Measurements from ENCODE around the gene ARHGEF17. TPM values are rescaled to one million over a fixed set of nuclear protein-coding genes. Genes with fewer than 3 reads are reported as not detected.
A peak's percentile ranks its signal among the peaks of the same experiment; 100 is the strongest.
"Not testable (repeated sequence)": the region's sequence is repeated elsewhere in the genome, so short reads cannot be mapped to it uniquely, and the experiment has no call there.

The ARHGEF17 gene
- total and polyA plus RNA-seq, 9 donors = 23.8 to 64.4 (median 49.0) TPM

- Histone ChIP-seq H3K36me3 (ENCODE audit: control insufficient read depth, insufficient read depth, low read length) (no peaks in the 10 kb centered on the region), H3K27ac (ENCODE audit: low read length) (peak overlapping the region; percentile 77), H3K9me3 (replicated peaks; ENCODE audit: control insufficient read depth, low read depth, low read length) (no peaks in the 10 kb centered on the region), H3K27me3 (ENCODE audit: control insufficient read depth, insufficient read depth, low read length) (peaks cover 11% of the 10 kb centered on the region), H3K4me3 (ENCODE audit: low read length) (no peak overlapping the region), H3K4me1 (ENCODE audit: control insufficient read depth, insufficient read depth, low read length) (peaks cover 40% of the 10 kb centered on the region)
- peak; percentile 45 for DNase-seq
- 68% methylated on average over 3 of the region's 3 CpGs for WGBS (ENCODE audit: insufficient coverage)
Measured at GRCh38 chr11:73265853-73266645, 42.0 kb upstream of the ARHGEF17 start.

- no peaks in the 10 kb centered on the region for H3K9me3 ChIP-seq (replicated peaks; ENCODE audit: control insufficient read depth, low read depth, low read length)
- 65% methylated on average over 4 of the region's 4 CpGs for WGBS (ENCODE audit: insufficient coverage)
- H3K27me3 ChIP-seq (ENCODE audit: control insufficient read depth, insufficient read depth, low read length) = peaks cover 11% of the 10 kb centered on the region
- H3K36me3 ChIP-seq (ENCODE audit: control insufficient read depth, insufficient read depth, low read length) = no peaks in the 10 kb centered on the region
- H3K4me1 ChIP-seq (ENCODE audit: control insufficient read depth, insufficient read depth, low read length) = peaks cover 40% of the 10 kb centered on the region
- H3K27ac ChIP-seq (ENCODE audit: low read length) = peak overlapping the region; percentile 77
- no peak overlapping the region for H3K4me3 ChIP-seq (ENCODE audit: low read length)
- DNase-seq = peak; percentile 55
Measured at GRCh38 chr11:73266646-73267020, 41.4 kb upstream of the ARHGEF17 start.

DNA sequence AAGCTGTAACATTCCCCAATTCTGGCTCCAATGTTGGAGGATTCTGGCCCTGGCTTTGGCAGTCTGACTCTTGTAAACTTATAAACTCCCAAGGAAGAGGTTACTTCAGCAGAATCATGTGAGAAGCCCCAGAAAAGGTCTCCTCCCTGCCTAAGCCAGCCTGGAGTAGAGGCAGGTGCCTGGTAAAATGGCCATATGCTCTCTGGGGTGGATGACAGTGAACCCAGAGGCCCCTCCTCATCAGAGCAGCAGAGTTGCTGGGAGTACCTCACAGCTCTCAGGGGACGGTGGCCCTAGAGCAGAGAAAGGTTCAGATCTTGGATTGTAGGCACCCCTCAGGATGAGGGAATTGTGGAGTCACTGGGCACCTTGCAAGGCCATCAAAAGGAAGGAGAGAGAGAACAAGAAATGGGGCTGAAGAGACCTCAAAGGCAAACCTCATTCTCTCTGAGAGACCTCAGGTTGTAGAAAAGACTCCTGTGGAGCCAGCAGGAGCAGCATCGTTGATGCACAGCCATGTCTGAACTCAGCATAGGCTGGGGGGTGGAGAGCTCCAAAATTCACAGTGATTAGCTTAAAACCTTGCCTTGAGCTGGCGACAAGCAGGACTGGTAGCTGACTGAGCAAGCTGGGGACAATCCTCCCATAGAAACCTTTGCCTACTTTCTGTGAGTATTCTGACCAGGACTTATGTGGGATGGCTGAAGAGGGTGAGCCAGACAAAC is 40.8 kb upstream of the ARHGEF17 start:
- Histone ChIP-seq H3K4me3 (ENCODE audit: low read length) (no peak overlapping the region), H3K27me3 (ENCODE audit: control insufficient read depth, insufficient read depth, low read length) (peaks cover 11% of the 10 kb centered on the region), H3K4me1 (ENCODE audit: control insufficient read depth, insufficient read depth, low read length) (peaks cover 40% of the 10 kb centered on the region), H3K9me3 (replicated peaks; ENCODE audit: control insufficient read depth, low read depth, low read length) (no peaks in the 10 kb centered on the region), H3K27ac (ENCODE audit: low read length) (peak overlapping the region; percentile 77), H3K36me3 (ENCODE audit: control insufficient read depth, insufficient read depth, low read length) (no peaks in the 10 kb centered on the region)
- 56% methylated on average over 3 of the region's 3 CpGs for WGBS (ENCODE audit: insufficient coverage)
- DNase-seq = no peak

GRCh38 chr11:73267906-73268540 is 40.1 kb upstream of the ARHGEF17 start:
- no peaks in the 10 kb centered on the region for H3K9me3 ChIP-seq (replicated peaks; ENCODE audit: control insufficient read depth, low read depth, low read length)
- peaks cover 41% of the 10 kb centered on the region for H3K4me1 ChIP-seq (ENCODE audit: control insufficient read depth, insufficient read depth, low read length)
- WGBS (ENCODE audit: insufficient coverage) = 80% methylated on average over 4 of the region's 8 CpGs
- H3K36me3 ChIP-seq (ENCODE audit: control insufficient read depth, insufficient read depth, low read length) = no peaks in the 10 kb centered on the region
- DNase-seq = no peak
- peaks cover 11% of the 10 kb centered on the region for H3K27me3 ChIP-seq (ENCODE audit: control insufficient read depth, insufficient read depth, low read length)
- H3K27ac ChIP-seq (ENCODE audit: low read length) = no peak overlapping the region
- H3K4me3 ChIP-seq (ENCODE audit: low read length) = no peak overlapping the region

- 73% methylated on average over 7 of the region's 8 CpGs for WGBS (ENCODE audit: insufficient coverage)
- DNase-seq = no peak
- Histone ChIP-seq H3K4me3 (ENCODE audit: low read length) (no peak overlapping the region), H3K27ac (ENCODE audit: low read length) (no peak overlapping the region), H3K36me3 (ENCODE audit: control insufficient read depth, insufficient read depth, low read length) (no peaks in the 10 kb centered on the region), H3K27me3 (ENCODE audit: control insufficient read depth, insufficient read depth, low read length) (peaks cover 11% of the 10 kb centered on the region), H3K4me1 (ENCODE audit: control insufficient read depth, insufficient read depth, low read length) (peaks cover 49% of the 10 kb centered on the region), H3K9me3 (replicated peaks; ENCODE audit: control insufficient read depth, low read depth, low read length) (no peaks in the 10 kb centered on the region)
Measured at GRCh38 chr11:73268671-73269271, 39.3 kb upstream of the ARHGEF17 start.

DNA sequence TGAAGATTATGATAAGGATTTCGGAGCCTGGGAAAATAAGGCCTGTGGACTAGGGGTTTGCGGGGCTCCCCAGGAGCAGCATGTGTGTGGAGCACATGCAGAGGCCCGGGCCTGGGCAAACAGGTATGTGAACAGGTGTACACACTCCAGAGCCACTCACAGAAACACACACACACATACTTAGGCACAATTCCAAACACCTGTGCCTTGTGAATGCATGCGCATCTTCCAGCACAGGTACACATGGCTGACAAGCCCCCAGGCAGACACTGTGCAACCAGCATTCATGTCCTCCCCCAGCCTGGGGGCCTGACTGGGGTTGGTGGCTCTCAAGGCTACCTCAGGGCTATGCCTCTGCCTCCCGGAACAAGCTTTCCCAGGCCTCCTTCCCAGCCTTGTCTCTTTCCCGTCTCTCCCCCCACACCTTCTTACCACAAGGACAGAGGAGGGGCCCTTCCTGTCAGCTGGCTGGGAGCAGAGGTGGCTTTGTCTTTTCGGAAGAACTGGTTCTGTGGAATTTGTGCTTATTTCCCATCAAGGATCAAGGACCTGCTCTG is 38.5 kb upstream of the ARHGEF17 start:
- 100% methylated on average over 3 of the region's 7 CpGs for WGBS (ENCODE audit: insufficient coverage)
- DNase-seq = no peak
- Histone ChIP-seq H3K4me1 (ENCODE audit: control insufficient read depth, insufficient read depth, low read length) (peaks cover 46% of the 10 kb centered on the region), H3K27ac (ENCODE audit: low read length) (no peak overlapping the region), H3K4me3 (ENCODE audit: low read length) (no peak overlapping the region), H3K27me3 (ENCODE audit: control insufficient read depth, insufficient read depth, low read length) (peaks cover 5% of the 10 kb centered on the region), H3K9me3 (replicated peaks; ENCODE audit: control insufficient read depth, low read depth, low read length) (no peaks in the 10 kb centered on the region), H3K36me3 (ENCODE audit: control insufficient read depth, insufficient read depth, low read length) (no peaks in the 10 kb centered on the region)

DNA sequence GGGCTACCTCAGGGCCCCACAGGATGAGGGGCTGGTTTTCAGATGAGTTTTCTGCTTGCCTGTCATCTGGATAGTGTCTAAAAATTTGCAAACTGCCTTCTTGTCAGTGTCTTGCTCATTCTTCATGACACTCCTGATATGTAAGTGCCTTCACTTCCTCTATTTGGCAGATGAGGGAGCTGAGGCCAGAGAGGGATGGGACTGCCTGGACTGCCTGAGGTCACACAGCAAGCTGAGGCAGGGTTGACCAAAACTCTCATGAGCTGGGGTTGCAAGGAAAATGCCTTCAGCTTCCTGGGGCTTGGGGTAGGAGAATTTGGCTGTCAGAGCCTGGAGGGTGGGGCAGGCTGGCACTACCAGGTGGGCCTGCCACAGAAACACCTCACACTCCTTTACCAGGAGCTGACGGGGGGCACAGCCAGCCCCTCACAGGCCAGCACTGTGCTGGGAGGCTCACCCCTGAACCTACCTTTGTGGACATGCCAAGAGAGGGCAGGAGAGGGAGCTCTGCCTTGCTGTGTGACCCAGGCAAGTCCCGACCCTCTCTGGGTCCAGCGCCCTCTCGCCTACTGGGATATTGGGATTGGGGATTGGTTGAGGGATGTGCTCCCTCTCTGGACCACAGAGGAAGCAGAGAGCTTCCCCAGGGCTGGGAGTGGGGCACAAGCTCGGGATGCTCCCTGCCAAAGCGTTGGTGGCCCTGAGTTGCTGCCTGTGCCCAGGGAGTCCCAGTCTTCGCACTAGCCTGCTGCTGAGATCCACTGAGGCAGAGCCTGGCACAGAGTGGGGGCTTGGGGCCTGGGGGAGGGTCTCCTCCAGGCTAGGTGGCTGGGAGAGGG is 37.8 kb upstream of the ARHGEF17 start:
- H3K27ac ChIP-seq (ENCODE audit: low read length) = no peak overlapping the region
- no peak overlapping the region for H3K4me3 ChIP-seq (ENCODE audit: low read length)
- no peaks in the 10 kb centered on the region for H3K9me3 ChIP-seq (replicated peaks; ENCODE audit: control insufficient read depth, low read depth, low read length)
- no peaks in the 10 kb centered on the region for H3K36me3 ChIP-seq (ENCODE audit: control insufficient read depth, insufficient read depth, low read length)
- no peaks in the 10 kb centered on the region for H3K27me3 ChIP-seq (ENCODE audit: control insufficient read depth, insufficient read depth, low read length)
- H3K4me1 ChIP-seq (ENCODE audit: control insufficient read depth, insufficient read depth, low read length) = peaks cover 49% of the 10 kb centered on the region
- WGBS (ENCODE audit: insufficient coverage) = 86% methylated on average over 5 of the region's 7 CpGs
- no peak for DNase-seq

- Histone ChIP-seq H3K9me3 (replicated peaks; ENCODE audit: control insufficient read depth, low read depth, low read length) (no peaks in the 10 kb centered on the region), H3K4me1 (ENCODE audit: control insufficient read depth, insufficient read depth, low read length) (peaks cover 42% of the 10 kb centered on the region), H3K36me3 (ENCODE audit: control insufficient read depth, insufficient read depth, low read length) (no peaks in the 10 kb centered on the region), H3K27me3 (ENCODE audit: control insufficient read depth, insufficient read depth, low read length) (no peaks in the 10 kb centered on the region), H3K4me3 (ENCODE audit: low read length) (no peak overlapping the region), H3K27ac (ENCODE audit: low read length) (no peak overlapping the region)
- DNase-seq = no peak
- WGBS (ENCODE audit: insufficient coverage) = 71% methylated on average over 11 of the region's 18 CpGs
Measured at GRCh38 chr11:73270855-73271477, 37.1 kb upstream of the ARHGEF17 start.

DNA sequence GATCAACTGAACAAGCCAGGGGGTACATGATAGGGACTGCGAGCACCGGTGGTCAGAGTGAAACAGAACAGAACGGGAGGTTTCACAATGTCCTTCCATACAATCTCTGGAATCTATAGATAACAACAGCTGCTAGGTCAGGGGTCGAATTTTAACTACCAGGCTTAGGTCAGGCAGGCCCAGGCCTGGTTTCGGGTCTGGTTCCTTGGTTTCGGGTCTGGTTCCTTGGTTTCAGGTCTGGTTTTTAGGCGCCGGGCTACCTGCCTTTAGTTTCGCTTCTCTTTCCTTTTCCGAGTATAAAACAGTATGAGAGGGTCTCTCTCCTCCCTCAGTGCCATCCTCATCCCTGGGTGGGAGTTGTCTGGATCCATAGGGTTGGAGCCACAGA is 36.6 kb upstream of the ARHGEF17 start:
- 61% methylated on average over 3 of the region's 10 CpGs for WGBS (ENCODE audit: insufficient coverage)
- peaks cover 37% of the 10 kb centered on the region for H3K4me1 ChIP-seq (ENCODE audit: control insufficient read depth, insufficient read depth, low read length)
- not testable (repeated sequence) for H3K27ac ChIP-seq (ENCODE audit: low read length); DNase-seq; H3K9me3 ChIP-seq (replicated peaks; ENCODE audit: control insufficient read depth, low read depth, low read length); H3K36me3 ChIP-seq (ENCODE audit: control insufficient read depth, insufficient read depth, low read length); H3K27me3 ChIP-seq (ENCODE audit: control insufficient read depth, insufficient read depth, low read length); H3K4me3 ChIP-seq (ENCODE audit: low read length)
